GM23248 (cell line): ENCODE measurements around the gene TBC1D21. TPM values are rescaled to one million over a fixed set of nuclear protein-coding genes. Genes with fewer than 3 reads are reported as not detected.

Experiments
- DNase-seq: peaks from one replicate; pipeline ENCODE4 v3.0.0-alpha.2; 2015
- H2AFZ ChIP-seq: fragments of 200-600 bp; sonication (generic); 2 replicates; pipeline ENCODE4 v1.6.1; 2016; ENCODE audit warnings: antibody characterized with exemption
- H3F3A ChIP-seq: fragments of 200-600 bp; sonication (generic); 2 replicates; pipeline ENCODE4 v1.6.1; 2016; ENCODE audit warnings: mild to moderate bottlenecking, antibody characterized with exemption, mixed run types; ENCODE audit not compliant: insufficient read depth
- H3K27ac ChIP-seq: fragments of 200-600 bp; sonication (generic); 2 replicates; pipeline ENCODE4 v1.5.1; 2016; ENCODE audit warnings: mild to moderate bottlenecking
- H3K27me3 ChIP-seq: fragments of 200-600 bp; sonication (generic); replicated peaks from 2 replicates; pipeline ENCODE4 v1.6.1; 2016; ENCODE audit warnings: mild to moderate bottlenecking; ENCODE audit not compliant: insufficient read depth
- H3K36me3 ChIP-seq: fragments of 200-600 bp; sonication (generic); 2 replicates; pipeline ENCODE4 v1.6.1; 2016; ENCODE audit warnings: low read depth, mild to moderate bottlenecking
- H3K4me1 ChIP-seq: fragments of 200-600 bp; sonication (generic); 2 replicates; pipeline ENCODE4 v1.6.1; 2016; ENCODE audit warnings: mild to moderate bottlenecking; ENCODE audit not compliant: insufficient read depth
- H3K4me2 ChIP-seq: fragments of 200-600 bp; sonication (generic); one replicate; pipeline ENCODE4 v1.6.1; 2016; ENCODE audit warnings: mild to moderate bottlenecking; ENCODE audit not compliant: unreplicated experiment
- H3K4me3 ChIP-seq: fragments of 200-600 bp; sonication (generic); 2 replicates; pipeline ENCODE4 v1.5.1; 2016; ENCODE audit warnings: mild to moderate bottlenecking
- H3K79me2 ChIP-seq: fragments of 200-600 bp; sonication (generic); 2 replicates; pipeline ENCODE4 v1.6.1; 2016; ENCODE audit warnings: mild to moderate bottlenecking; ENCODE audit not compliant: insufficient read depth
- H3K9ac ChIP-seq: fragments of 200-600 bp; sonication (generic); 2 replicates; pipeline ENCODE4 v1.6.1; 2016; ENCODE audit warnings: mild to moderate bottlenecking
- H3K9me2 ChIP-seq: fragments of 200-600 bp; sonication (generic); 2 replicates; pipeline ENCODE4 v1.6.1; 2016; ENCODE audit warnings: mixed run types, mild to moderate bottlenecking, moderate library complexity; ENCODE audit not compliant: insufficient read depth
- H3K9me3 ChIP-seq: fragments of 200-600 bp; sonication (generic); one replicate; pipeline ENCODE4 v1.6.1; 2017; ENCODE audit warnings: low read depth
- H4K20me1 ChIP-seq: fragments of 200-600 bp; sonication (generic); 2 replicates; pipeline ENCODE4 v1.6.0; 2016; ENCODE audit not compliant: insufficient read depth
- EZH2 ChIP-seq: fragments of 200-600 bp; sonication (generic); IDR thresholded peaks from 2 replicates; pipeline ENCODE4 v1.6.1; 2018; ENCODE audit warnings: antibody characterized with exemption, mild to moderate bottlenecking; ENCODE audit not compliant: insufficient read depth, poor library complexity, severe bottlenecking
- EZH2phosphoT487 ChIP-seq: fragments of 200-600 bp; sonication (generic); IDR thresholded peaks from 2 replicates; pipeline ENCODE4 v1.6.1; 2018; ENCODE audit warnings: antibody characterized with exemption, moderate library complexity, mild to moderate bottlenecking, low read depth; ENCODE audit not compliant: insufficient read depth
- WGBS, 2 experiments: methylation state at CpG; one replicate each; pipeline ENCODE4 v1.1.6; 2015 to 2017; ENCODE audit warnings: low lambda C conversion rate in 2 of 2, low coverage in 1 of 2; ENCODE audit errors: missing lambda C conversion rate in 2 of 2; 5-methylcytosine and 5-hydroxymethylcytosine counted together
- in situ Hi-C: fragments of 300-500 bp; cut with MboI; formaldehyde crosslinking; loops from 2 replicates; pipeline ENCODE4 v1.15.0; 2020
- polyA plus RNA-seq: library from polyadenylated mRNA; unstranded; fragments of >200 nt; fragmentation: Nextera tagmentation; extraction: Ambion mirVana; gene quantifications from 2 replicates; pipeline ENCODE4 v1.2.1, GENCODE V29; 2016
- total RNA-seq: library from RNA; depleted of rRNA; stranded (reverse); fragments of >200 nt; shearing (Covaris generic); gene quantifications from 2 replicates; pipeline ENCODE4 v1.2.3, GENCODE V29; 2014

Gene TBC1D21
- total and polyA plus RNA-seq, 2 experiments from 2014 or later: not detected

DNA sequence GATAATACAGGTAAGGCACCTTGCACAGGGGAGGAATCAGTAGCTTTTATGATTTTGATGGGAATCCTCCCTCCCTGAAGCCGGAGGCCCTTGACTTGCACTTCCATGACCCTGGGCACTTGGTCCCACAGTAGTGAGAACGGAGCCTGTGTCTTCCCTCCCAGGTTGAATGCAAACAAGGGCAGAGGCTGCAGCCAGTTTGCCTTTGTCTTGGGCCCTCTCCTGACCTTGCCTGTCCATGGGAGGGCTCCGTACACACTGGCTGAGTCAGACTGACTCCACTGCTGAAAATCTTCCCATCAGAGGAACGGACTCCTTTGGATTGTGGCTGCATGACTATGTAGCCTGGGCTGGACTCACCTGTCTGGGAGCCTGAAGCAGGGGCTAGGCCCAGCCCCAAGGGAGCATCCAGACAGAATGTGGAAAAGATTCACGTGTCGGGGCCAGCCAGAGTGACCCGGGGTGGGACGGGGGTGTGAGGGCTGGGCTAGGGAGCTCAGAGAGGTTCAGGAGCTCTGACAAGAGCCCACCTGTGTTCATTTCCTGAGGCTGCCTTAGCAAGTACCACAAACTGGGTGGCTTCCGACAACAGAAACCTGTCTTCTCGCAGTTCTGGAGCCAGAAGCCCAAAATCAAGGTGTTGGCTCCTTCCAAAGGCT is 9.5 kb downstream of the TBC1D21 start:
- no peaks in the 10 kb centered on the region for H3K9me3 ChIP-seq
- TF ChIP-seq EZH2phosphoT487 (no peak), EZH2 (no peak)
- H3K4me3 ChIP-seq: no peak overlapping the region
- no peaks in the 10 kb centered on the region for H3K36me3 ChIP-seq
- H3K4me2 ChIP-seq: no peak overlapping the region
- no peaks in the 10 kb centered on the region for H3K9me2 ChIP-seq
- H3K79me2 ChIP-seq: no peaks in the 10 kb centered on the region
- H3F3A ChIP-seq: no peaks in the 10 kb centered on the region
- 71 to 81% methylated on average over 9 to 10 of the region's 10 CpGs for WGBS, 2 experiments
- no peaks in the 10 kb centered on the region for H3K4me1 ChIP-seq
- no peaks in the 10 kb centered on the region for H4K20me1 ChIP-seq
- no peak for DNase-seq
- peaks cover 7% of the 10 kb centered on the region; the same call in 1 of the 2 replicates for H3K27me3 ChIP-seq
- in situ Hi-C loops: no loop called here
- no peak overlapping the region for H2AFZ ChIP-seq
- H3K9ac ChIP-seq: no peak overlapping the region
- no peak overlapping the region for H3K27ac ChIP-seq

DNA sequence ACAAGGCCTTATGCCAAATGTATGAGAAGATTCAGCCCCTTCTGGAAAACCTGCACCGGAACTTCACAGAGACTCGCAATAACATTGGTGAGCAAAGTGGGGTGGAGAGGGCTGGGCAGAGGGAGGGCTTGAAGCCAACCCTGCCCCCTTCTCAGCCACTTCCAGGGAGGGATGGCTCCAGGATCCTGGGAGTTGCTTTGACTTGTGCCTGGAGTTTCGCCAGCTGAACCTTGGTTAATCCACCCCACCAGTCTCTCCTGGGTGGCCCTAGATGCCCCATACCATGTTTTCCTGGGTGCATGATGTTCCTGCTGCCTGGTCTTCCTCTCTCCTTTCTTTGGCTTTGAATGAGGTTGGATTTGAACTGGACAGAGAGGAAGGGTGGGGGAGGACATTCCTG is 10.8 kb downstream of the TBC1D21 start:
- Histone ChIP-seq H3K9me3 (no peaks in the 10 kb centered on the region), H3K36me3 (no peaks in the 10 kb centered on the region), H3K4me3 (no peak overlapping the region), H3K9me2 (no peaks in the 10 kb centered on the region), H3K79me2 (no peaks in the 10 kb centered on the region), H3K9ac (no peak overlapping the region), H3K4me2 (no peak overlapping the region), H2AFZ (no peak overlapping the region), H3F3A (no peaks in the 10 kb centered on the region), H3K27ac (no peak overlapping the region), H3K27me3 (peaks cover 15% of the 10 kb centered on the region), H4K20me1 (no peaks in the 10 kb centered on the region), H3K4me1 (no peaks in the 10 kb centered on the region)
- no peak for DNase-seq
- 27 to 35% methylated on average over 3 of the region's 3 CpGs for WGBS, 2 experiments
- no peak for TF ChIP-seq EZH2phosphoT487
- no peak for TF ChIP-seq EZH2
- in situ Hi-C loops: no loop called here

DNA sequence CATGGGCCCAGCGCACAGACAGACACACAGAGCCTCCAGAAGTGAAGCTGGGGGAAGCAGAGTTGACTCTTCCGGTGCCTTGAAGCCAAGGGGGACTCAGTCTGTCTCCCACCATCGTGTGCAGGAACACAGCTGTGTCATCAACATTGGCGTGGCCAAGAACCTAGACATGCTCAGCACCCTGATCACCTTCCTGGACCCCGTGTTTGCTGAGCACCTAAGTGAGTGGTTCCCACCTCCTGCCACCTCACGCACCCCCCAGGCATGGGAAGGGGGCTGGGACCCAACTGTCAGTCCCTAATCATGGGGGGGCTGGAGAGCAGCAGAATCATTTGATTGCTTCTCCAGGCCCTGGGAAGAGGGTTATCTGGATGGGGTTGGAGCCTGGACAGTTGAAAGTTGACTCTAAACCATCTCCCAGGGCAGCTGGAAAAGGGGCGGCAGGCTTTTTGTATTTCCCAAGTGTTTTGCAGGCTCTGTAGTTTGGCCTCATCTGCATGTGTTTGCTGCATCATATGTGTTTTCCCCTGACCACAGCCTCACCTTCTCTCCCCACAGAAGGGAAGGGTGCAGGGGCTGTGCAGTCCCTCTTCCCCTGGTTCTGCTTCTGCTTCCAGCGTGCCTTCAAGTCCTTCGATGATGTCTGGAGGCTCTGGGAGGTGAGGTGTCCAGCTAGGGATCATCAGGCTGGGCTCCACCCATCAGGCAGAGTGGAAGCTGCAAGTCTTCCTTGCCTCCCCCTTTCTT is 12.8 kb downstream of the TBC1D21 start:
- WGBS, 2 experiments: 60 to 69% methylated on average over 9 of the region's 9 CpGs
- Histone ChIP-seq H3K9ac (no peak overlapping the region), H3K4me2 (no peak overlapping the region), H3K9me3 (no peaks in the 10 kb centered on the region), H3K27me3 (peaks cover 29% of the 10 kb centered on the region), H3K9me2 (no peaks in the 10 kb centered on the region), H3F3A (no peaks in the 10 kb centered on the region), H2AFZ (no peak overlapping the region), H3K79me2 (no peaks in the 10 kb centered on the region), H3K4me1 (no peaks in the 10 kb centered on the region), H3K36me3 (no peaks in the 10 kb centered on the region), H4K20me1 (no peaks in the 10 kb centered on the region), H3K4me3 (no peak overlapping the region), H3K27ac (no peak overlapping the region)
- DNase-seq: no peak
- TF ChIP-seq EZH2phosphoT487: no peak
- TF ChIP-seq EZH2: no peak
- in situ Hi-C loops: no loop called here

- Histone ChIP-seq H3K4me1 (no peaks in the 10 kb centered on the region), H3K27me3 (peaks cover 29% of the 10 kb centered on the region), H3K9ac (no peak overlapping the region), H3K9me2 (no peaks in the 10 kb centered on the region), H3K4me3 (no peak overlapping the region), H2AFZ (no peak overlapping the region), H3K79me2 (no peaks in the 10 kb centered on the region), H3K9me3 (no peaks in the 10 kb centered on the region), H3K36me3 (no peaks in the 10 kb centered on the region), H3K4me2 (no peak overlapping the region), H3F3A (no peaks in the 10 kb centered on the region), H3K27ac (no peak overlapping the region), H4K20me1 (no peaks in the 10 kb centered on the region)
- 41 to 62% methylated on average over 4 to 5 of the region's 5 CpGs for WGBS, 2 experiments
- DNase-seq: no peak
- TF ChIP-seq EZH2 (no peak), EZH2phosphoT487 (no peak)
- in situ Hi-C loops: no loop called here
Measured at GRCh38 chr15:73886717-73887345, 13.5 kb downstream of the TBC1D21 start.
